DOHH2 (cell line): ENCODE measurements around the gene ARL8B.
A peak's percentile ranks its signal among the peaks of the same experiment; 100 is the strongest.

Experiments used
- H3F3A ChIP-seq: fragments of 200-600 bp; sonication (generic), shearing (Covaris generic); 2 replicates; pipeline ENCODE4 v1.6.0; 2016; ENCODE audit warnings: antibody characterized with exemption, mild to moderate bottlenecking; ENCODE audit not compliant: control insufficient read depth, insufficient read depth
- H3K27ac ChIP-seq: fragments of 200-600 bp; sonication (generic); 2 replicates; pipeline ENCODE4 v1.5.1; 2014; ENCODE audit warnings: low read depth, mild to moderate bottlenecking, low read length, moderate library complexity
- H3K27me3 ChIP-seq: fragments of 200-600 bp; sonication (generic); 2 replicates; pipeline ENCODE4 v1.6.1; 2014; ENCODE audit warnings: mild to moderate bottlenecking, low read length, mixed read lengths; ENCODE audit not compliant: control insufficient read depth
- H3K36me3 ChIP-seq: fragments of 200-600 bp; sonication (generic); 2 replicates; pipeline ENCODE4 v1.6.1; 2014; ENCODE audit warnings: mild to moderate bottlenecking, low read length, moderate library complexity, mixed read lengths; ENCODE audit not compliant: control insufficient read depth
- H3K4me1 ChIP-seq: fragments of 200-600 bp; sonication (generic); 2 replicates; pipeline ENCODE4 v1.6.1; 2014; ENCODE audit warnings: mild to moderate bottlenecking, low read length, mixed read lengths; ENCODE audit not compliant: control insufficient read depth
- H3K4me2 ChIP-seq: fragments of 200-600 bp; sonication (generic); 2 replicates; pipeline ENCODE4 v1.6.0; 2014; ENCODE audit warnings: mild to moderate bottlenecking, low read length, moderate library complexity
- H3K4me3 ChIP-seq: fragments of 200-600 bp; sonication (generic); 2 replicates; pipeline ENCODE4 v1.5.1; 2014; ENCODE audit warnings: mild to moderate bottlenecking, low read length, mixed read lengths
- H3K79me2 ChIP-seq: fragments of 200-600 bp; sonication (generic); 2 replicates; pipeline ENCODE4 v1.6.1; 2014; ENCODE audit warnings: mild to moderate bottlenecking, low read length, mixed read lengths; ENCODE audit not compliant: control insufficient read depth
- H3K9me2 ChIP-seq: fragments of 200-600 bp; sonication (generic); replicated peaks from 2 replicates; pipeline ENCODE4 v1.6.1; 2014; ENCODE audit warnings: mild to moderate bottlenecking, low read length, mixed read lengths; ENCODE audit not compliant: control insufficient read depth
- H3K9me3 ChIP-seq: fragments of 200-600 bp; sonication (generic); 2 replicates; pipeline ENCODE4 v1.6.1; 2014; ENCODE audit warnings: antibody characterized with exemption, low read length, mixed read lengths; ENCODE audit not compliant: control insufficient read depth, insufficient read depth
- H4K20me1 ChIP-seq: fragments of 200-600 bp; sonication (generic); 2 replicates; pipeline ENCODE4 v1.6.0; 2014; ENCODE audit warnings: low read depth, mild to moderate bottlenecking, antibody characterized with exemption, low read length, moderate library complexity; ENCODE audit not compliant: control insufficient read depth, insufficient read depth
- CTCF ChIP-seq: fragments of 200-600 bp; sonication (generic); IDR thresholded peaks from one replicate; pipeline ENCODE4 v1.5.1; 2014; ENCODE audit warnings: antibody characterized with exemption, mild to moderate bottlenecking, low read depth, low read length; ENCODE audit not compliant: poor library complexity, severe bottlenecking
- EZH2phosphoT487 ChIP-seq: fragments of 200-600 bp; sonication (generic); IDR thresholded peaks from 2 replicates; pipeline ENCODE4 v1.6.1; 2017; ENCODE audit warnings: borderline replicate concordance, mild to moderate bottlenecking, antibody characterized with exemption, low read length, moderate library complexity, mixed read lengths

Gene ARL8B

DNA sequence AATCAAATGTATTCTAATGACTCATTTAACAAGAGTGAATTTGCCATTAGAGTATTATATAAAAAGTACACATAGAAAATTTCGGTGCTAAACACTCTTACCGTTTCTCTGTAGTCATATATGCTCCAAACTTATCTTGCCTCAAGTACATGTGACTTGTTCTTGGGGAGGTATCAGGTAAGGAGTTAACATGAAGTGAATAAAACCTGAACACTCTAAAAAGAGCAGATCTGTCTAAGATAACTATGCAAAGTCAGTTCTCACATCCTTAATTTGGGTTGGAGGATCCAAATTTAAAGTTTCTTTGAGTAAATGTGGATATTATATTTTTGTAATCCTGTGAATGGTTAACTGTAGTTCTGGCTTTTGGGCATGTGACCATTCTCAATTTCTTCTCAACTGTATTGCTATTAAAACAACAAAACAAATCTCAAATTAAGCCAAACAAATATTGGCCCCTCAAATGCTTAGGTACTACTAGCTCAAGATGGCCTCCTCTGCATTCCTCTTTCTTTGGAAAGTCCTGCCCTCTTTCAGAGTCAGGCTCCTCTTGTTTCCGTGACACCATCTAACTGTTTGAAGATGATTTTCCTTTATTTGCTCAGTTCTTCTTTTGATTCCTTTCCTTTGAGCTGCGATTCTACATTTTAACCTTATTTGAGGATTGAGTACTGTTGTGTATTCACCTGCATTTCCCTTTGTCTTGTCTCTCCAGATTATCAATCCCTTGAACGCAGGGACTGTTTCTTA is 69.6 kb downstream of the ARL8B start:
- Histone ChIP-seq H3K79me2 (peaks cover 98% of the 10 kb centered on the region), H3F3A (peaks cover 37% of the 10 kb centered on the region), H3K4me2 (peak overlapping the region; percentile 96), H3K9me3 (no peaks in the 10 kb centered on the region), H4K20me1 (peaks cover 20% of the 10 kb centered on the region), H3K27me3 (no peaks in the 10 kb centered on the region), H3K9me2 (no peaks in the 10 kb centered on the region), H3K36me3 (peaks cover 87% of the 10 kb centered on the region), H3K4me1 (peaks cover 57% of the 10 kb centered on the region), H3K27ac (peak overlapping the region; percentile 81), H3K4me3 (peak overlapping the region; percentile 99)
- TF ChIP-seq EZH2phosphoT487: no peak
- TF ChIP-seq CTCF: no peak

GRCh38 chr3:5192571-5193365 is 70.7 kb downstream of the ARL8B start:
- Histone ChIP-seq H3K27me3 (no peaks in the 10 kb centered on the region), H3K79me2 (peaks cover 100% of the 10 kb centered on the region), H3K4me3 (peak overlapping the region; percentile 99), H3K9me3 (no peaks in the 10 kb centered on the region), H3F3A (peaks cover 46% of the 10 kb centered on the region), H3K9me2 (no peaks in the 10 kb centered on the region), H3K4me1 (peaks cover 67% of the 10 kb centered on the region), H3K36me3 (peaks cover 92% of the 10 kb centered on the region), H4K20me1 (peaks cover 20% of the 10 kb centered on the region), H3K27ac (peak overlapping the region; percentile 81), H3K4me2 (peak overlapping the region; percentile 96)
- TF ChIP-seq CTCF: no peak

DNA sequence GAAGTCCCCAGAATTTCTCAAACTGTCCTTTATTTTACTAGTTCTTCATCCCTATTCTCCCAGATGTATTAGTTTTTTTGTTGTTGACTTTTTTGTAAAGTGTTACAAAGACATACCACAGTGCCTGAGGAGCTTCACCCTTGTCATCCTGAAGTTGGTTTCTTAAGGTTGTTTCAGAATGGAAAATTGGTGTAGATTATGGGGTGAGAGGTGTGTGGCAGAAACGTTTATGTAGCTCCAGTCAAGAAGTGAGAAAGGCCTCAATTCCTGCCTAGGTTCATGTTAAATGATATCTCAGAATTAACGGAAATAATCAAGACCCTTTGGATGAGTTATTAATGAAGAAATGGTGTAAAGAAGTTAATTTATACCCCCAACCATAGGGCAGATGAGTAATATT is 72.2 kb downstream of the ARL8B start:
- H3K4me2 ChIP-seq: peak overlapping the region; percentile 96
- TF ChIP-seq EZH2phosphoT487: no peak
- no peak for TF ChIP-seq CTCF
- no peaks in the 10 kb centered on the region for H3K27me3 ChIP-seq
- peak overlapping the region; percentile 46 for H3K4me3 ChIP-seq
- no peaks in the 10 kb centered on the region for H3K9me3 ChIP-seq
- no peaks in the 10 kb centered on the region for H3K9me2 ChIP-seq
- peaks cover 92% of the 10 kb centered on the region for H3K36me3 ChIP-seq
- H4K20me1 ChIP-seq: peaks cover 20% of the 10 kb centered on the region
- peaks cover 50% of the 10 kb centered on the region for H3F3A ChIP-seq
- peaks cover 83% of the 10 kb centered on the region for H3K4me1 ChIP-seq
- peak overlapping the region; percentile 95 for H3K27ac ChIP-seq
- H3K79me2 ChIP-seq: peaks cover 100% of the 10 kb centered on the region
